Ishikawa (cell line): ENCODE data around the gene ARHGEF25.

Experiments used
- EGR1 ChIP-seq: IDR thresholded peaks from 2 replicates; pipeline ENCODE4 v1.6.1; 2012
- EP300 ChIP-seq: IDR thresholded peaks from 2 replicates; pipeline ENCODE4 v1.6.1; 2012; ENCODE audit warnings: borderline replicate concordance
- MAX ChIP-seq: IDR thresholded peaks from 2 replicates; pipeline ENCODE4 v1.6.1; 2012
- RAD21 ChIP-seq: IDR thresholded peaks from 2 replicates; pipeline ENCODE4 v1.6.1; 2012; ENCODE audit warnings: low read depth
- REST ChIP-seq: IDR thresholded peaks from 2 replicates; pipeline ENCODE4 v1.6.1; 2012; ENCODE audit warnings: low read depth, mild to moderate bottlenecking
- USF1 ChIP-seq: IDR thresholded peaks from 2 replicates; pipeline ENCODE4 v1.6.1; 2012
- ZBTB7A ChIP-seq: IDR thresholded peaks from 2 replicates; pipeline ENCODE4 v1.6.1; 2012; ENCODE audit warnings: low read depth

- TF ChIP-seq REST: no peak
- TF ChIP-seq EGR1: no peak
- no peak for TF ChIP-seq RAD21
- no peak for TF ChIP-seq EP300
- no peak for TF ChIP-seq MAX
- TF ChIP-seq ZBTB7A: no peak
- no peak for TF ChIP-seq USF1
Observed at GRCh38 chr12:57585156-57585555, 26.1 kb upstream of the ARHGEF25 start.
